Keratinocyte (primary cell): ENCODE measurements around the gene CMIP. TPM values are rescaled to one million over a fixed set of nuclear protein-coding genes. Genes with fewer than 3 reads are reported as not detected.
A peak's percentile ranks its signal among the peaks of the same experiment; 100 is the strongest.

Experiments used
- DNase-seq: peaks from one replicate; pipeline ENCODE4 v3.0.0-alpha.2; 2011; ENCODE audit warnings: low read depth, missing footprints, low spot score
- FAIRE-seq: peaks from 2 replicates; lab custom pipeline; 2011; peaks lifted over from hg19 to GRCh38; lab: Jason Lieb, UNC
- H2AFZ ChIP-seq: 2 replicates; pipeline ENCODE4 v1.6.0; 2012; ENCODE audit warnings: low read length, control low read depth, inconsistent platforms; ENCODE audit not compliant: control insufficient read depth
- H3K27ac ChIP-seq: 2 replicates; pipeline ENCODE4 v1.5.1; 2011; ENCODE audit warnings: low read length; ENCODE audit not compliant: control insufficient read depth, insufficient read depth
- H3K27me3 ChIP-seq: 3 replicates; pipeline ENCODE4 v1.6.0; 2011; ENCODE audit warnings: low read length; ENCODE audit not compliant: control insufficient read depth, insufficient read depth; ENCODE audit errors: extremely low read depth
- H3K36me3 ChIP-seq, 2 experiments: 2 replicates in 1 of 2; 3 replicates in 1 of 2; pipeline ENCODE4 v1.5.1; 2011; ENCODE audit warnings: low read length in 2 of 2, mild to moderate bottlenecking in 1 of 2; ENCODE audit not compliant: control insufficient read depth in 2 of 2, insufficient read depth in 2 of 2; ENCODE audit errors: extremely low read depth in 1 of 2
- H3K4me1 ChIP-seq: 3 replicates; pipeline ENCODE4 v1.5.1; 2011; ENCODE audit warnings: low read length; ENCODE audit not compliant: control insufficient read depth, insufficient read depth; ENCODE audit errors: extremely low read depth
- H3K4me2 ChIP-seq: 3 replicates; pipeline ENCODE4 v1.6.0; 2011; ENCODE audit warnings: low read depth, low read length; ENCODE audit not compliant: control insufficient read depth, insufficient read depth; ENCODE audit errors: extremely low read depth
- H3K4me3 ChIP-seq, 3 experiments: fragments of 200-600 bp in 1 of 3; sonication (generic) in 1 of 3; 2 replicates in 2 of 3; 3 replicates in 1 of 3; pipeline ENCODE4 v1.5.1; 2011 to 2016; ENCODE audit warnings: low read length in 3 of 3, mild to moderate bottlenecking in 3 of 3, control low read depth in 2 of 3, inconsistent platforms in 1 of 3, low read depth in 1 of 3, mixed read lengths in 1 of 3, mixed run types in 1 of 3, moderate library complexity in 1 of 3; ENCODE audit not compliant: control insufficient read depth in 2 of 3, insufficient read depth in 2 of 3; ENCODE audit errors: extremely low read depth in 1 of 3
- H3K79me2 ChIP-seq: 2 replicates; pipeline ENCODE4 v1.6.0; 2012; ENCODE audit warnings: low read length; ENCODE audit not compliant: control insufficient read depth, insufficient read depth
- H3K9ac ChIP-seq: 3 replicates; pipeline ENCODE4 v1.6.0; 2011; ENCODE audit warnings: low read length; ENCODE audit not compliant: control insufficient read depth, insufficient read depth; ENCODE audit errors: extremely low read depth
- H3K9me1 ChIP-seq: 3 replicates; pipeline ENCODE4 v1.6.0; 2011; ENCODE audit warnings: low read length; ENCODE audit not compliant: control insufficient read depth, insufficient read depth; ENCODE audit errors: extremely low read depth
- H3K9me3 ChIP-seq: 2 replicates; pipeline ENCODE4 v1.5.1; 2012; ENCODE audit warnings: low read depth, low read length; ENCODE audit not compliant: control insufficient read depth
- H4K20me1 ChIP-seq: 3 replicates; pipeline ENCODE4 v1.6.0; 2011; ENCODE audit warnings: low read length; ENCODE audit not compliant: control insufficient read depth, insufficient read depth; ENCODE audit errors: extremely low read depth
- CTCF ChIP-seq, 3 experiments: IDR thresholded peaks in 1 of 3; conservative IDR thresholded peaks in 1 of 3; optimal IDR thresholded peaks in 1 of 3; 2 replicates in 2 of 3; 3 replicates in 1 of 3; pipeline versions ENCODE3 to v1.5.1; 2011; ENCODE audit warnings: low read length in 3 of 3, mild to moderate bottlenecking in 3 of 3, moderate library complexity in 2 of 3, control low read depth in 1 of 3, inconsistent platforms in 1 of 3; ENCODE audit not compliant: insufficient read depth in 2 of 3; ENCODE audit errors: extremely low read depth in 1 of 3
- EZH2 ChIP-seq: IDR thresholded peaks from one replicate; pipeline ENCODE4 v1.6.1; 2012; ENCODE audit warnings: inconsistent platforms, mild to moderate bottlenecking, low read length, moderate library complexity
- dilution Hi-C: fragments of 300-500 bp; cut with MboI; formaldehyde crosslinking; loops from one replicate; pipeline ENCODE4 v1.7.0; 2020; ENCODE audit warnings: low sequenced_read_pairs; ENCODE audit not compliant: extremely low pct_ligation_motif_present
- polyA plus RNA-seq, 5 experiments: library from polyadenylated mRNA; depleted of rRNA in 3 of 5; stranded (reverse) in 3 of 5; stranded (forward) in 1 of 5; unstranded in 1 of 5; fragments of >200 nt; gene quantifications; 1 replicate in 1 of 5; 2 replicates in 3 of 5; 3 replicates in 1 of 5; pipeline versions ENCODE4 v1.2.1 to v1.2.3, GENCODE V29; 2011 to 2012; ENCODE audit warnings: missing spikeins in 2 of 5, low read depth in 1 of 5, low replicate concordance in 1 of 5

The CMIP gene
- polyA plus RNA-seq, 1 donor (not counting 4 experiments of a cell fraction or from before 2014, with no cell fraction given): 5.0 TPM

DNA sequence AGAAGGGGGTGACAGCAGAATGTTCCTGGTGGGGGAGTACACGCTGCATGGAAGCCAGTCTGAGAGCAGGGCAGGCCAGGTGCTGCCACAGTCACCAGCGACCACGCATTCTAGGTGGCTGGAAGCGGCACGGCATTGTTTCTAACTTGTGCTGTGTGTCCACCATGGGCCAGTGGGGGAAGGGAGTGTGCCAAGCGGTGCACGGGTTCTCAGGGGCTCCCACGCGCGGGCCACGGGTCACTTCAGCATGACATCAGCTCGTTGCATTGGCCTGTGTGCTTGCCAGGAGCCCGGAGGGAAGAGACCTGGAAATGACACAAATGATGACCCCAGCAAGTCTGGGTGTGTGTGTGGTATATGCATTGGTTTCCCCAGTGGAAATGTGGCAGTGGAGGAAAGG lies 169.6 kb downstream of the CMIP start:
- TF ChIP-seq CTCF (optimal IDR thresholded peaks at IDR 0.05 in 1 of 3, IDR thresholded peaks at IDR 0.05 in 1 of 3, conservative IDR thresholded peaks at IDR 0.05 in 1 of 3; ENCODE audit: extremely low read depth in 1 of 3, insufficient read depth in 2 of 3, low read length in 3 of 3) (no peak), EZH2 (no peak)
- H3K27me3 ChIP-seq: no peaks in the 10 kb centered on the region
- no peak overlapping the region for H3K27ac ChIP-seq
- no peak overlapping the region for H2AFZ ChIP-seq
- H3K36me3 ChIP-seq: peaks cover 23 to 36% of the 10 kb centered on the region in 2 experiments
- dilution Hi-C loops: no loop called here
- DNase-seq: no peak
- no peaks in the 10 kb centered on the region for H3K9me3 ChIP-seq
- peaks cover 14% of the 10 kb centered on the region for H3K4me1 ChIP-seq
- H3K4me3 ChIP-seq: no peak overlapping the region
- H3K9ac ChIP-seq: no peak overlapping the region
- no peak overlapping the region for H3K4me2 ChIP-seq
- no peaks in the 10 kb centered on the region for H4K20me1 ChIP-seq
- peaks cover 72% of the 10 kb centered on the region for H3K79me2 ChIP-seq
- peaks cover 7% of the 10 kb centered on the region for H3K9me1 ChIP-seq
- no peak for FAIRE-seq

- Histone ChIP-seq H3K36me3 (peaks cover 24 to 40% of the 10 kb centered on the region in 2 experiments), H3K4me2 (no peak overlapping the region), H3K27ac (no peak overlapping the region), H3K9me1 (peaks cover 7% of the 10 kb centered on the region), H3K4me1 (peaks cover 10% of the 10 kb centered on the region), H3K79me2 (peaks cover 74% of the 10 kb centered on the region), H3K9ac (no peak overlapping the region), H4K20me1 (no peaks in the 10 kb centered on the region), H3K27me3 (no peaks in the 10 kb centered on the region), H3K4me3 (no peak overlapping the region), H2AFZ (no peak overlapping the region), H3K9me3 (no peaks in the 10 kb centered on the region)
- FAIRE-seq: peak; percentile 34
- dilution Hi-C loops: no loop called here
- no peak for TF ChIP-seq EZH2
- TF ChIP-seq CTCF (optimal IDR thresholded peaks at IDR 0.05 in 1 of 3, IDR thresholded peaks at IDR 0.05 in 1 of 3, conservative IDR thresholded peaks at IDR 0.05 in 1 of 3; ENCODE audit: extremely low read depth in 1 of 3, insufficient read depth in 2 of 3, low read length in 3 of 3): no peak
- DNase-seq: no peak
Measured at GRCh38 chr16:81614654-81615359, 170.2 kb downstream of the CMIP start.
